CD14-positive monocyte (primary cell): Measurements from ENCODE around the gene OLR1. TPM values are rescaled to one million over a fixed set of nuclear protein-coding genes. Genes with fewer than 3 reads are reported as not detected.

Experiments
- DNase-seq, 3 donors: peaks; one replicate each; pipeline ENCODE4 v3.0.0-alpha.2; 2011 to 2022
- H2AFZ ChIP-seq: 2 replicates; pipeline ENCODE4 v1.6.0; 2012; ENCODE audit warnings: mild to moderate bottlenecking, low read depth, low read length, inconsistent platforms; ENCODE audit not compliant: insufficient read depth, poor library complexity, severe bottlenecking
- H3K27ac ChIP-seq, 2 donors: 1 replicate in 1 of 2; 2 replicates in 1 of 2; pipeline ENCODE4 v1.5.1; 2012 to 2013; ENCODE audit warnings: low read length in 2 of 2, control low read depth in 1 of 2, inconsistent platforms in 1 of 2, low read depth in 1 of 2, mild to moderate bottlenecking in 1 of 2
- H3K27me3 ChIP-seq, 2 donors: one replicate each; pipeline versions ENCODE4 v1.6.0 to v1.6.1; 2011 to 2013; ENCODE audit warnings: low read length in 2 of 2; ENCODE audit not compliant: control insufficient read depth in 2 of 2, insufficient read depth in 2 of 2
- H3K36me3 ChIP-seq, 2 donors: replicated peaks in 1 of 2; 1 replicate in 1 of 2; 2 replicates in 1 of 2; pipeline versions ENCODE4 v1.5.1 to v1.6.1; 2012 to 2013; ENCODE audit warnings: low read length in 2 of 2, control low read depth in 1 of 2, inconsistent platforms in 1 of 2, mild to moderate bottlenecking in 1 of 2; ENCODE audit not compliant: insufficient read depth in 2 of 2, control insufficient read depth in 1 of 2
- H3K4me1 ChIP-seq, 2 donors: 1 replicate in 1 of 2; 2 replicates in 1 of 2; pipeline versions ENCODE4 v1.5.1 to v1.6.1; 2012 to 2013; ENCODE audit warnings: low read length in 2 of 2, control low read depth in 1 of 2, inconsistent platforms in 1 of 2, mild to moderate bottlenecking in 1 of 2, moderate library complexity in 1 of 2; ENCODE audit not compliant: insufficient read depth in 2 of 2, control insufficient read depth in 1 of 2
- H3K4me2 ChIP-seq: replicated peaks from 2 replicates; pipeline ENCODE3; 2012; ENCODE audit warnings: low read length, moderate library complexity, mild to moderate bottlenecking; ENCODE audit not compliant: poor library complexity, severe bottlenecking; ENCODE audit errors: extremely low read depth
- H3K4me3 ChIP-seq, 3 experiments: fragments of 200-600 bp in 1 of 3; sonication (generic) in 1 of 3; replicated peaks in 1 of 3; 1 replicate in 2 of 3; 2 replicates in 1 of 3; pipeline ENCODE4 v1.5.1; 2011 to 2013; ENCODE audit warnings: low read length in 3 of 3, mild to moderate bottlenecking in 3 of 3, control low read depth in 2 of 3, low read depth in 2 of 3, inconsistent platforms in 1 of 3, moderate library complexity in 1 of 3
- H3K79me2 ChIP-seq: 2 replicates; pipeline ENCODE4 v1.6.0; 2012; ENCODE audit warnings: mild to moderate bottlenecking, control low read depth, inconsistent platforms, low read length, moderate library complexity; ENCODE audit not compliant: insufficient read depth
- H3K9ac ChIP-seq: 2 replicates; pipeline ENCODE4 v1.6.0; 2017; ENCODE audit warnings: low read length, mild to moderate bottlenecking; ENCODE audit not compliant: insufficient read depth, poor library complexity, severe bottlenecking
- H3K9me3 ChIP-seq, 2 donors: replicated peaks in 1 of 2; 1 replicate in 1 of 2; 2 replicates in 1 of 2; pipeline versions ENCODE4 v1.5.1 to v1.6.1; 2012 to 2013; ENCODE audit warnings: low read length in 2 of 2, control low read depth in 1 of 2; ENCODE audit not compliant: control insufficient read depth in 1 of 2, insufficient read depth in 1 of 2
- H4K20me1 ChIP-seq: 2 replicates; pipeline ENCODE4 v1.6.0; 2012; ENCODE audit warnings: mild to moderate bottlenecking, low read length, control low read depth, moderate library complexity; ENCODE audit not compliant: insufficient read depth
- H3K27ac Mint-ChIP-seq, 7 donors: one replicate each; pipeline ENCODE4 v1.8.0; 2020; ENCODE audit warnings: mild to moderate bottlenecking in 7 of 7, mixed read lengths in 7 of 7, moderate library complexity in 6 of 7, inconsistent platforms in 2 of 7
- H3K27me3 Mint-ChIP-seq, 3 donors: one replicate each; pipeline ENCODE4 v1.8.0; 2021 to 2022; ENCODE audit warnings: low read depth in 3 of 3, mild to moderate bottlenecking in 3 of 3, mixed read lengths in 3 of 3, moderate library complexity in 3 of 3, inconsistent platforms in 1 of 3
- H3K36me3 Mint-ChIP-seq, 2 donors: one replicate each; pipeline ENCODE4 v1.8.0; 2020; ENCODE audit warnings: mixed read lengths in 2 of 2, inconsistent platforms in 1 of 2, mild to moderate bottlenecking in 1 of 2
- H3K4me1 Mint-ChIP-seq: one replicate; pipeline ENCODE4 v1.8.0; 2020; ENCODE audit warnings: mild to moderate bottlenecking, mixed read lengths
- H3K4me3 Mint-ChIP-seq, 2 donors: one replicate each; pipeline ENCODE4 v1.8.0; 2020; ENCODE audit warnings: mild to moderate bottlenecking in 2 of 2, mixed read lengths in 2 of 2, moderate library complexity in 1 of 2
- H3K9me3 Mint-ChIP-seq, 7 donors: one replicate each; pipeline ENCODE4 v1.8.0; 2020 to 2022; ENCODE audit warnings: mixed read lengths in 7 of 7, mild to moderate bottlenecking in 6 of 7, moderate library complexity in 6 of 7, inconsistent platforms in 2 of 7
- WGBS: methylation state at CpG from one replicate; pipeline ENCODE4 v1.1.5; 2013; ENCODE audit warnings: missing lambda C conversion rate; ENCODE audit not compliant: insufficient coverage; 5-methylcytosine and 5-hydroxymethylcytosine counted together
- intact Hi-C, 2 donors: fragments of 100-400 bp; cut with micrococcal nuclease; formaldehyde crosslinking; loops; one replicate each; pipeline versions ENCODE4 v1.15.0 to v1.15.1; 2023
- polyA plus RNA-seq, 3 donors: library from polyadenylated mRNA; depleted of rRNA in 1 of 3; unstranded in 2 of 3; stranded (reverse) in 1 of 3; fragments of 300-500 nt in 2 of 3; fragments of >200 nt in 1 of 3; fragmentation: Illumina TruSeq in 2 of 3; gene quantifications; 1 replicate in 2 of 3; 2 replicates in 1 of 3; pipeline ENCODE4 v1.2.3, GENCODE V29; 2012 to 2021
- TF ChIP-seq, protein P1 (sequence below): fragments of 200-600 bp; IDR thresholded peaks from one replicate; pipeline ENCODE4 v1.8.0; 2022; ENCODE audit warnings: antibody characterized with exemption, mild to moderate bottlenecking

OLR1 gene
- polyA plus RNA-seq, 3 donors, result 0.88 to 12.9 (median 0.99) TPM

- H3K4me1 ChIP-seq, result peaks cover 52 to 80% of the 10 kb centered on the region in 2 donors
- H2AFZ ChIP-seq, result no peak overlapping the region
- H3K79me2 ChIP-seq, result peaks cover 46% of the 10 kb centered on the region
- H3K27ac ChIP-seq, result peak overlapping the region; percentile 87 to 89
- intact Hi-C loops, result no loop called here
- Mint-ChIP-seq H3K9me3 (peaks cover 0 to 4% (median 2%) of the 10 kb centered on the region in 7 donors), H3K4me3 (peak overlapping the region; percentile 49 to 73), H3K27ac (peak overlapping the region; percentile 91 to 98 (median 95)), H3K4me1 (peaks cover 59% of the 10 kb centered on the region), H3K36me3 (peaks cover 66 to 92% of the 10 kb centered on the region in 2 donors), H3K27me3 (peaks cover 0 to 2% (median 2%) of the 10 kb centered on the region in 3 donors)
- peak overlapping the region; percentile 63 for H3K4me2 ChIP-seq
- H3K27me3 ChIP-seq, result no peaks in the 10 kb centered on the region
- DNase-seq, result peak; percentile 74 to 89 (median 80)
- TF ChIP-seq, protein P1, sequence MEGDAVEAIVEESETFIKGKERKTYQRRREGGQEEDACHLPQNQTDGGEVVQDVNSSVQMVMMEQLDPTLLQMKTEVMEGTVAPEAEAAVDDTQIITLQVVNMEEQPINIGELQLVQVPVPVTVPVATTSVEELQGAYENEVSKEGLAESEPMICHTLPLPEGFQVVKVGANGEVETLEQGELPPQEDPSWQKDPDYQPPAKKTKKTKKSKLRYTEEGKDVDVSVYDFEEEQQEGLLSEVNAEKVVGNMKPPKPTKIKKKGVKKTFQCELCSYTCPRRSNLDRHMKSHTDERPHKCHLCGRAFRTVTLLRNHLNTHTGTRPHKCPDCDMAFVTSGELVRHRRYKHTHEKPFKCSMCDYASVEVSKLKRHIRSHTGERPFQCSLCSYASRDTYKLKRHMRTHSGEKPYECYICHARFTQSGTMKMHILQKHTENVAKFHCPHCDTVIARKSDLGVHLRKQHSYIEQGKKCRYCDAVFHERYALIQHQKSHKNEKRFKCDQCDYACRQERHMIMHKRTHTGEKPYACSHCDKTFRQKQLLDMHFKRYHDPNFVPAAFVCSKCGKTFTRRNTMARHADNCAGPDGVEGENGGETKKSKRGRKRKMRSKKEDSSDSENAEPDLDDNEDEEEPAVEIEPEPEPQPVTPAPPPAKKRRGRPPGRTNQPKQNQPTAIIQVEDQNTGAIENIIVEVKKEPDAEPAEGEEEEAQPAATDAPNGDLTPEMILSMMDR, result no peak
- H3K9me3 ChIP-seq, result no peaks in the 10 kb centered on the region
- H3K9ac ChIP-seq, result peak overlapping the region; percentile 33
- no peaks in the 10 kb centered on the region for H4K20me1 ChIP-seq
- H3K4me3 ChIP-seq, result peak overlapping the region in 1 of 3 experiments; percentile 64
- WGBS, result no CpG with 5 or more reads among the region's 7 CpGs
- H3K36me3 ChIP-seq, result peaks cover 77 to 85% of the 10 kb centered on the region in 2 donors
These were observed 50.7 kb downstream of the OLR1 start for GRCh38 chr12:10121278-10121677.

DNA sequence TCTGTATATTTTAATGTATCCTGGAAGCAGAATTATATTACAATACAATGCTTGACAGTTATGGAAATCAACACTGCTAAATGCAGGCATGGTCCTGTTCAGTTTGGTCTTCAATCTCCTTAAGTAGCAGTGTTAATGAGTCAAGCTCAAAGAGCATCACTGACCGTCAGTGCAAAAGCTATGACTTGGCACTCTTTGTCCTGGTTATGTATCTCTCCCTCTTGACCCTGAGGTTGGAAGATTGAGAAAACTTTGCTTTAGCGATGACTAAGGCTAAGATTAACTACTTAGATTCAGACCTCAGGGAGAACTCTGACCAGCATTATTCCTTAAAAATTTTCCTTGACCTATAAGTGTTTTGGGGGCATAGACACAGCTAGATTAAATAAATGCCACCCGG, 52.9 kb downstream of the OLR1 start:
- TF ChIP-seq, protein P1, result no peak
- Mint-ChIP-seq H3K4me1 (peaks cover 41% of the 10 kb centered on the region), H3K27ac (peak overlapping the region; percentile 90 to 98 (median 95)), H3K9me3 (peaks cover 0 to 4% (median 3%) of the 10 kb centered on the region in 7 donors), H3K27me3 (peaks cover 0 to 2% (median 0%) of the 10 kb centered on the region in 3 donors), H3K36me3 (peaks cover 60 to 92% of the 10 kb centered on the region in 2 donors), H3K4me3 (peak overlapping the region in 1 of 2 donors; percentile 27)
- H3K27me3 ChIP-seq, result no peaks in the 10 kb centered on the region
- intact Hi-C loops, result no loop called here
- H2AFZ ChIP-seq, result no peak overlapping the region
- H3K4me1 ChIP-seq, result peaks cover 43 to 58% of the 10 kb centered on the region in 2 donors
- H3K79me2 ChIP-seq, result peaks cover 30% of the 10 kb centered on the region
- WGBS, result no CpG with 5 or more reads among the region's 3 CpGs
- H3K9me3 ChIP-seq, result no peaks in the 10 kb centered on the region
- peak overlapping the region; percentile 57 for H3K4me2 ChIP-seq
- H3K4me3 ChIP-seq, result peak overlapping the region in 1 of 3 experiments; percentile 64
- H3K27ac ChIP-seq, result peak overlapping the region in 1 of 2 donors; percentile 87
- DNase-seq, result peak; percentile 69 to 84 (median 82)
- no peak overlapping the region for H3K9ac ChIP-seq
- H4K20me1 ChIP-seq, result no peaks in the 10 kb centered on the region
- peaks cover 66 to 74% of the 10 kb centered on the region in 2 donors for H3K36me3 ChIP-seq
